ENCODE results near the gene UBL5. TPM values are rescaled to one million over a fixed set of nuclear protein-coding genes. Genes with fewer than 3 reads are reported as not detected.

Gene UBL5
- polyA plus RNA-seq, 2 of the 4 experiments (the other 2 are of a cell fraction), result 460 to 519 TPM

- POLR2A ChIA-PET, result no interaction called here
- FAIRE-seq (no peak), ATAC-seq (no peak), DNase-seq (ENCODE audit: low read depth in 1 of 2, low spot score in 1 of 2) (no peak)
- no peak overlapping the region for H3K27ac ChIP-seq
- WGBS (ENCODE audit: missing lambda C conversion rate), result 87% methylated on average over 8 of the region's 8 CpGs
- CTCF ChIA-PET, result interaction anchor here (1.6 kb wide), 1 partner anchor 13 kb away, joined by 5 read pairs; no protein-coding TSS in a partner anchor
- no peak overlapping the region for H3K4me3 ChIP-seq
- TF ChIP-seq CBX2 (IDR thresholded peaks at IDR 0.05; ENCODE audit: borderline replicate concordance, low read depth) (no peak), POLR2AphosphoS2 (conservative IDR thresholded peaks at IDR 0.05; ENCODE audit: low read length) (no peak), RNF2 (IDR thresholded peaks at IDR 0.05; ENCODE audit: borderline replicate concordance, low read depth) (no peak), JUN (IDR thresholded peaks at IDR 0.05) (no peak), EHMT2 (IDR thresholded peaks at IDR 0.05; ENCODE audit: low read depth) (no peak), MYC (IDR thresholded peaks at IDR 0.05; ENCODE audit: borderline replicate concordance, low read length) (no peak), TP53 (CRISPR knock-in tag; IDR thresholded peaks at IDR 0.05) (no peak), KDM5A (IDR thresholded peaks at IDR 0.05) (no peak), CHD4 (IDR thresholded peaks at IDR 0.05; ENCODE audit: borderline replicate concordance) (no peak), ATOH8 (CRISPR knock-in tag; IDR thresholded peaks at IDR 0.05; ENCODE audit: low read depth) (no peak), RARB (CRISPR knock-in tag; IDR thresholded peaks at IDR 0.05) (no peak), E2F6 (IDR thresholded peaks at IDR 0.05; ENCODE audit: borderline replicate concordance, low read depth) (no peak)
- no peak overlapping the region for H3K4me2 ChIP-seq
- no peaks in the 10 kb centered on the region for H3K9me3 ChIP-seq
- no peaks in the 10 kb centered on the region for H3K4me1 ChIP-seq
Observed at GRCh38 chr19:9860407-9860806, 32.7 kb downstream of the UBL5 start.

GRCh38 chr19:9861503-9861902 lies 33.8 kb downstream of the UBL5 start:
- H3K9me3 ChIP-seq, result no peaks in the 10 kb centered on the region
- H3K4me2 ChIP-seq, result no peak overlapping the region
- DNase-seq (ENCODE audit: low read depth in 1 of 2, low spot score in 1 of 2), result no peak
- H3K4me1 ChIP-seq, result no peaks in the 10 kb centered on the region
- POLR2A ChIA-PET, result no interaction called here
- no peak overlapping the region for H3K27ac ChIP-seq
- CTCF ChIA-PET, result no interaction called here
- 100% methylated on average over 1 of the region's 1 CpG for WGBS (ENCODE audit: missing lambda C conversion rate)
- H3K4me3 ChIP-seq, result no peak overlapping the region
- no peak for TF ChIP-seq SMC3 (IDR thresholded peaks at IDR 0.05)
- TF ChIP-seq NPAS2 (CRISPR knock-in tag; IDR thresholded peaks at IDR 0.05; ENCODE audit: borderline replicate concordance), result no peak
- no peak for TF ChIP-seq FOSB (CRISPR knock-in tag; IDR thresholded peaks at IDR 0.05)
- TF ChIP-seq BCL3 (IDR thresholded peaks at IDR 0.05), result no peak
- no peak for TF ChIP-seq GATA3 (IDR thresholded peaks at IDR 0.05; ENCODE audit: borderline replicate concordance)
- no peak for TF ChIP-seq NFE2L2 (conservative IDR thresholded peaks at IDR 0.05; ENCODE audit: low read length)
- TF ChIP-seq EHMT2 (IDR thresholded peaks at IDR 0.05; ENCODE audit: low read depth), result no peak
- TF ChIP-seq KDM5A (IDR thresholded peaks at IDR 0.05), result no peak
- no peak for TF ChIP-seq KDM1A (IDR thresholded peaks at IDR 0.05; ENCODE audit: low read depth)
- TF ChIP-seq MYC (IDR thresholded peaks at IDR 0.05; ENCODE audit: borderline replicate concordance, low read length), result no peak
- no peak for TF ChIP-seq CTCF (IDR thresholded peaks at IDR 0.05)
- TF ChIP-seq JUNB (IDR thresholded peaks at IDR 0.05), result no peak
- no peak for TF ChIP-seq CHD4 (IDR thresholded peaks at IDR 0.05; ENCODE audit: borderline replicate concordance)
- TF ChIP-seq TFCP2L1 (CRISPR knock-in tag; IDR thresholded peaks at IDR 0.05), result no peak
- TF ChIP-seq HES2 (IDR thresholded peaks at IDR 0.05), result no peak
- no peak for FAIRE-seq
- no peak for ATAC-seq
